ENCODE results near the gene FAAP100.

DNA sequence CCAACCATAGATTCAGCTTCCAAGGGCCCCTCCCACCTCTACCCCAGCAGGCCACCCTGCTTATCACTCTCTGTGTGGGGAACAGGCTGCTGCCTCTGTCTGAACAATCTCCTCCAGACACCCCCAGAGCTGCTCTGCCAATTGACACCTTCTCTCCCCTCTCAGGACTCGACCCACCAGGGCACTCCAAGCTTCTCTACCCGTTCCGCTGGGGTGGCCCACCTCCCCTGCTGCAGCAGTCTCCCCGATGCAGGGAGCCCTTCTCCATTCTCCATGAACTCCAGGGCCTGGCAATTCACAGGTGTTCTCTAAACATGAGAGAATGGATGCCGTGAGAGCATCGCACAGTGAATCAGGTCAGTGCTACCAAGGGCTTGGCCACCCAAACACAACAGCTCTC lies 28.3 kb upstream of the FAAP100 start:
- TF ChIP-seq, protein P1, sequence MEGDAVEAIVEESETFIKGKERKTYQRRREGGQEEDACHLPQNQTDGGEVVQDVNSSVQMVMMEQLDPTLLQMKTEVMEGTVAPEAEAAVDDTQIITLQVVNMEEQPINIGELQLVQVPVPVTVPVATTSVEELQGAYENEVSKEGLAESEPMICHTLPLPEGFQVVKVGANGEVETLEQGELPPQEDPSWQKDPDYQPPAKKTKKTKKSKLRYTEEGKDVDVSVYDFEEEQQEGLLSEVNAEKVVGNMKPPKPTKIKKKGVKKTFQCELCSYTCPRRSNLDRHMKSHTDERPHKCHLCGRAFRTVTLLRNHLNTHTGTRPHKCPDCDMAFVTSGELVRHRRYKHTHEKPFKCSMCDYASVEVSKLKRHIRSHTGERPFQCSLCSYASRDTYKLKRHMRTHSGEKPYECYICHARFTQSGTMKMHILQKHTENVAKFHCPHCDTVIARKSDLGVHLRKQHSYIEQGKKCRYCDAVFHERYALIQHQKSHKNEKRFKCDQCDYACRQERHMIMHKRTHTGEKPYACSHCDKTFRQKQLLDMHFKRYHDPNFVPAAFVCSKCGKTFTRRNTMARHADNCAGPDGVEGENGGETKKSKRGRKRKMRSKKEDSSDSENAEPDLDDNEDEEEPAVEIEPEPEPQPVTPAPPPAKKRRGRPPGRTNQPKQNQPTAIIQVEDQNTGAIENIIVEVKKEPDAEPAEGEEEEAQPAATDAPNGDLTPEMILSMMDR (IDR thresholded peaks at IDR 0.05): no peak
- no peak for TF ChIP-seq POLR2A (IDR thresholded peaks at IDR 0.05)
